HG02571 (cell line): ENCODE measurements around the gene MAGEA11.
"Not testable (repeated sequence)": the region's sequence is repeated elsewhere in the genome, so short reads cannot be mapped to it uniquely, and the experiment has no call there.

ENCODE experiments used
- ATAC-seq: cut with Tn5 transposase; IDR thresholded peaks from one replicate; pipeline ENCODE4 v1.9.1; 2021; ENCODE audit warnings: mild to moderate bottlenecking, moderate library complexity; ENCODE audit not compliant: unreplicated experiment

Gene MAGEA11

GRCh38 chrX:149717803-149718202 lies 5.9 kb downstream of the MAGEA11 start:
- no peak for ATAC-seq

GRCh38 chrX:149718757-149719156 lies 6.9 kb downstream of the MAGEA11 start:
- no peak for ATAC-seq

- no peak for ATAC-seq
These were observed 8.3 kb downstream of the MAGEA11 start for GRCh38 chrX:149720021-149720689.

GRCh38 chrX:149721241-149721640 lies 9.4 kb downstream of the MAGEA11 start:
- not testable (repeated sequence) for ATAC-seq

GRCh38 chrX:149721778-149722177 lies 9.9 kb downstream of the MAGEA11 start:
- ATAC-seq = no peak

- not testable (repeated sequence) for ATAC-seq
These were observed 11.8 kb downstream of the MAGEA11 start for GRCh38 chrX:149723583-149724118.

- not testable (repeated sequence) for ATAC-seq
These were observed 15.4 kb downstream of the MAGEA11 start for GRCh38 chrX:149727308-149727707.

GRCh38 chrX:149742269-149742668 lies 30.4 kb downstream of the MAGEA11 start:
- not testable (repeated sequence) for ATAC-seq

GRCh38 chrX:149746390-149747007 lies 34.6 kb downstream of the MAGEA11 start:
- not testable (repeated sequence) for ATAC-seq

- ATAC-seq = no peak
These were observed 45.6 kb downstream of the MAGEA11 start for GRCh38 chrX:149757206-149758067.

GRCh38 chrX:149758068-149758714 lies 46.3 kb downstream of the MAGEA11 start:
- no peak for ATAC-seq

GRCh38 chrX:149758715-149759078 lies 46.8 kb downstream of the MAGEA11 start:
- ATAC-seq = not testable (repeated sequence)

- no peak for ATAC-seq
These were observed 48.0 kb downstream of the MAGEA11 start for GRCh38 chrX:149759824-149760223.

- ATAC-seq = no peak
These were observed 49.1 kb downstream of the MAGEA11 start for GRCh38 chrX:149760965-149761364.

GRCh38 chrX:149761858-149762674 lies 50.2 kb downstream of the MAGEA11 start:
- ATAC-seq = not testable (repeated sequence)

GRCh38 chrX:149762696-149763614 lies 51.1 kb downstream of the MAGEA11 start:
- ATAC-seq = no peak
